ENCODE data around the gene HOMER2.
"Not testable (repeated sequence)": the region's sequence is repeated elsewhere in the genome, so short reads cannot be mapped to it uniquely, and the experiment has no call there.

HOMER2 gene

DNA sequence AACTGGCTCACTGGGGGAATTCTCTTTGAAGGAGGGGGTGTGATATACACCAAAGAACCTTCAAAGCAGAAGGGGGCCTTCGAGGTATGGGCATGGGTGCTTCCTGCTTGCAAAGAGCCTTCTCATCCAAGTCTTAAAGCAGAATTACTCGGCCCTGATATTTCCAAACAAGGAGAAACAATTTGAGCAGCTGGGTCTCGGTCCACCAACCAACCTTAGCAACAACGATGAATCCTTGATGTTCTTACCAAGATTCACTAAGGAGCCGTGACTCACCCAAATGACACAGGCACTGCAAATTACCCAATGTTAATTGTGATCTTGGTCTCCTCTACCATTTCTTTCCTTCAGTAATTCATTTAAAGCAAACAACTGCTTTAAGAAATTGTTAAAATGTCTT lies 7.7 kb downstream of the HOMER2 start:
- no peak overlapping the region for H3K4me3 ChIP-seq (ENCODE audit: control insufficient read depth, low read depth, low read length)
- peak; percentile 35 for DNase-seq (ENCODE audit: low read depth)
- TF ChIP-seq, protein P1, sequence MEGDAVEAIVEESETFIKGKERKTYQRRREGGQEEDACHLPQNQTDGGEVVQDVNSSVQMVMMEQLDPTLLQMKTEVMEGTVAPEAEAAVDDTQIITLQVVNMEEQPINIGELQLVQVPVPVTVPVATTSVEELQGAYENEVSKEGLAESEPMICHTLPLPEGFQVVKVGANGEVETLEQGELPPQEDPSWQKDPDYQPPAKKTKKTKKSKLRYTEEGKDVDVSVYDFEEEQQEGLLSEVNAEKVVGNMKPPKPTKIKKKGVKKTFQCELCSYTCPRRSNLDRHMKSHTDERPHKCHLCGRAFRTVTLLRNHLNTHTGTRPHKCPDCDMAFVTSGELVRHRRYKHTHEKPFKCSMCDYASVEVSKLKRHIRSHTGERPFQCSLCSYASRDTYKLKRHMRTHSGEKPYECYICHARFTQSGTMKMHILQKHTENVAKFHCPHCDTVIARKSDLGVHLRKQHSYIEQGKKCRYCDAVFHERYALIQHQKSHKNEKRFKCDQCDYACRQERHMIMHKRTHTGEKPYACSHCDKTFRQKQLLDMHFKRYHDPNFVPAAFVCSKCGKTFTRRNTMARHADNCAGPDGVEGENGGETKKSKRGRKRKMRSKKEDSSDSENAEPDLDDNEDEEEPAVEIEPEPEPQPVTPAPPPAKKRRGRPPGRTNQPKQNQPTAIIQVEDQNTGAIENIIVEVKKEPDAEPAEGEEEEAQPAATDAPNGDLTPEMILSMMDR (conservative IDR thresholded peaks at IDR 0.05; ENCODE audit: control insufficient read depth, insufficient read depth, low read depth, low read length): no peak

DNA sequence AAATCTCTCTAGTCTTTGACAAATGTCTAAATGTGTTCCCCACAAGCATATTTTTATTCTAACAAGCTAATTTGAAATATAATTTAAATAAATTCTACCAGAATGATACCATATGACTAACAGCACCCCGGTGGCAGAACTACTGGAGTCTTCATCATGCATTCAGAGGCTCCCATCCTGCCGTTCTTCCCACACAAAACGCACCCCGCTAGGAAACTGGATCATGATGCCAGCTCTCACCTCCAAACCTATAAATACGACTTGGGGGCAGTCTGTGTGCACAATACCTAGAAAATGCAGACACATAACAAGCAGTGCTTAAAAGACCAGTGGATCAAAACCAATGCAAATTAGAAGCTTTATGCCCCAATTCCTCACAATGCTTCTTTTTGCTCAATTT lies 8.5 kb downstream of the HOMER2 start:
- no peak for DNase-seq (ENCODE audit: low read depth)
- H3K4me3 ChIP-seq (ENCODE audit: control insufficient read depth, low read depth, low read length): no peak overlapping the region
- TF ChIP-seq, protein P1 (conservative IDR thresholded peaks at IDR 0.05; ENCODE audit: control insufficient read depth, insufficient read depth, low read depth, low read length): no peak

DNA sequence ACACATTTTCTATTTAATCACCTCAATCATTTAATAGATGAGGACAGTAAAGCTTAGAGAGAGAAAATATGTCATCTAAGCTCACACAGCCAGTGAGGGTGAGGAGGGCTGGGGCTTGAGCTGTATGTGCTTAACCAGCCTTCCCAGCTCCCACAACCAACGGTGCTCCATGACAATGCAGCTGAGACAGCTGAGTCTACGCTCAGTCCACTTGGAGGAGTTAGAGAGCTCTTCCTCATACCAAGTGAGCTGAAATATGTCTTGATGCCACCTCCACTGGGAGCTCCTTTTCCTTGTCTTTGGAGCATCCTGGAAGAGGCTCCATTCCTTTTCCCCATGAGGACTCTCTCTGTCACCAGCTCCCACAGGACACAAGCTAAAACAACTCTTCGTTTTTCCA lies 9.3 kb downstream of the HOMER2 start:
- no peak for DNase-seq (ENCODE audit: low read depth)
- TF ChIP-seq, protein P1 (conservative IDR thresholded peaks at IDR 0.05; ENCODE audit: control insufficient read depth, insufficient read depth, low read depth, low read length): no peak
- no peak overlapping the region for H3K4me3 ChIP-seq (ENCODE audit: control insufficient read depth, low read depth, low read length)

DNA sequence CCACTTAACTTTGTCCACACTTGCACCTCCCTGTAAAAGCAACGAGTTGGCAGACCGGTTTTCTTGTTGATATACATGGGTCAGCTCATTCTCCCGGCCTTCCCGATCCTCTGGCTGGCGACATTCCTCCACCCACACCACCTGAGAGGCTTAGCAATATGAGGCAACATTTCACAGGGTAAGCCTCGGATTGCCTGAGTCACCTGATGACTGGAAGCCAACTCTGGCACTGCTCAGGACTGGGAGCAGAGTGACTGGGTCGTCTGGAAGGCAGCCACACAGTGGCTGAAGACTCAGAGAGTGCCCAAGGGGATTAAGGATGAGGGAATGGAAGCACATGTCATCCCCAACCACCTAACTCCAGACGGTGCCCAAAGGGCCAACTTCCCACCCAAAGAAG lies 9.8 kb downstream of the HOMER2 start:
- TF ChIP-seq, protein P1 (conservative IDR thresholded peaks at IDR 0.05; ENCODE audit: control insufficient read depth, insufficient read depth, low read depth, low read length): no peak
- DNase-seq (ENCODE audit: low read depth): peak; percentile 55
- H3K4me3 ChIP-seq (ENCODE audit: control insufficient read depth, low read depth, low read length): no peak overlapping the region

DNA sequence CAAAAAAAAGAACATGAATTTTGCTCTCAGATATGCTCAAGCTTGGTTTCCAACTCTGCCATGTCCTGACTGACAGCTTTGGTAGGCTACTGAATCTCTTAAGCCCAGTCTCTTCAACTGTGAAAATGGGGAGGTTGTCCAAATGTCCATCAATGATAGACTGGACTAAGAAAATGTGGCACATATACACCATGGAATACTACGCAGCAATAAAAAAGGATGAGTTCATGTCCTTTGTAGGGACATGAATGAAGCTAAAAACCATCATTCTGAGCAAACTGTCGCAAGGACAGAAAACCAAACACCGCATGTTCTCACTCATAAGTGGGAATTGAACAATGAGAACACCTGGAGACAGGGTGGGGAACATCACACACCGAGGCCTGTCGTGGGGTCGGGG lies 12.8 kb downstream of the HOMER2 start:
- DNase-seq (ENCODE audit: low read depth); H3K4me3 ChIP-seq (ENCODE audit: control insufficient read depth, low read depth, low read length): not testable (repeated sequence)

DNA sequence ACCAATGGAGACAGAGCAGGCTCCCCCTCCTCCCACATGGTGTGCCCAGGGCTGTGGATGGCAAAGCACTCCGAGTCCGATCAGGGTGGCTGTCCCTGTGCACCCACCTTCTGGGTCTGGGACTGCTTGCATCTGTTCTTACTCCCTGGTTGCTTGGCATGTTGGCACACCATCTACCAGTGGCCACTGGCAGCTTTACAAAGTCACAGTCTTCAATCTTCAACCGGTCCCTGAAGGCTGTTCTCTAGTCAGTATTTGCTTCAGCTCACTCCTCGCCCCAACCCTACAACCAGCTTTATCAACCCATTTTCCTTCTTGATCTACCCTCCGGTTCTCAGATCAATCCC lies 14.8 kb downstream of the HOMER2 start:
- no peak for DNase-seq (ENCODE audit: low read depth)
- no peak overlapping the region for H3K4me3 ChIP-seq (ENCODE audit: control insufficient read depth, low read depth, low read length)
- TF ChIP-seq, protein P1 (conservative IDR thresholded peaks at IDR 0.05; ENCODE audit: control insufficient read depth, insufficient read depth, low read depth, low read length): no peak

DNA sequence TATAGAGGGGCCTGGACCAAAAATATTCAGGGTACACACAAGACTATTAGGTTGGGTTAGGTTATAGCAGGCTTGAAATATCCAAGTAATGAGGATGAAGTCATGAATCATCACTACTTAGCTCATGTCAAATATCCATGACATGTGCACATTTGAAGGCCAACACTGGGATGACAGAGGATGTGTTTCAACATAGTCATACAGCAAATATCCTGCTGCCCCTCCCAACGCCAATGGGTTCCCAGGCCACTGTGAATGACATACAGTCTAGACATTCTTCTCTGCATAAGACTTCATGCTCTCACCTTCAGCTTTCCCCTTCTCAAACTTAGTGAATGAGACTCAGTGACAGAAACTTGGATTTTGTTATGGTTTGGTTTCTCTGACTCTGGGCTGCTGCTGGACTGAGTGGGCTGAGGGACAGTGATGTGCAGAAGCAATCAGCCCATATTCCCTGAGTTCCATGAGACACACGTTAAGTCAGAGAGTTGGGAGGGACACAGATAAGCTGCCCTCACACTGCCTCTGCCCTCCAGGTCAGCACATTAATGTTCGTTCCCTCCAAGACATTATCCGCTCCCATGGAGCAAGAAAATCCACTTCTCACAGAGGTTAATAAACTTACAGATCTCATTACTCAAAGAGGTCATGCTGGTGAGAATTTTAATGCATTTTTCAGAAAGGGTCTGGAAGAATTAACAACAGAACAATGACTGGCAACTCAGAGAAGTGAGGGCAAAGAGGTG lies 15.4 kb downstream of the HOMER2 start:
- peak; percentile 25 for DNase-seq (ENCODE audit: low read depth)
- H3K4me3 ChIP-seq (ENCODE audit: control insufficient read depth, low read depth, low read length): no peak overlapping the region
- TF ChIP-seq, protein P1 (conservative IDR thresholded peaks at IDR 0.05; ENCODE audit: control insufficient read depth, insufficient read depth, low read depth, low read length): no peak

Measured in fibroblast of mammary gland (primary cell).